ES-I3 (cell line): ENCODE results near the gene EBF3.

Experiments
- H3K36me3 ChIP-seq: 2 replicates; pipeline ENCODE4 v1.6.1; 2013; ENCODE audit warnings: mild to moderate bottlenecking, low read length, control low read depth, moderate library complexity; ENCODE audit not compliant: insufficient read depth
- H3K4me1 ChIP-seq: 2 replicates; pipeline ENCODE4 v1.6.1; 2013; ENCODE audit warnings: mild to moderate bottlenecking, control low read depth, low read length; ENCODE audit not compliant: insufficient read depth
- H3K9ac ChIP-seq: 2 replicates; pipeline ENCODE4 v1.6.1; 2013; ENCODE audit warnings: low read depth, mild to moderate bottlenecking, low read length, moderate library complexity
- H3K9me3 ChIP-seq: 2 replicates; pipeline ENCODE4 v1.6.1; 2013; ENCODE audit warnings: mild to moderate bottlenecking, low read length, moderate library complexity; ENCODE audit not compliant: control insufficient read depth, insufficient read depth

Gene EBF3

GRCh38 chr10:129946859-129947258, 17.2 kb downstream of the EBF3 start:
- Histone ChIP-seq H3K9ac (no peak overlapping the region), H3K36me3 (no peaks in the 10 kb centered on the region), H3K9me3 (no peaks in the 10 kb centered on the region), H3K4me1 (peaks cover 5% of the 10 kb centered on the region; the same call in 1 of the 2 replicates)

GRCh38 chr10:129945941-129946760, 17.9 kb downstream of the EBF3 start:
- no peaks in the 10 kb centered on the region for H3K9me3 ChIP-seq
- peaks cover 5% of the 10 kb centered on the region; the same call in 1 of the 2 replicates for H3K4me1 ChIP-seq
- H3K9ac ChIP-seq: no peak overlapping the region
- H3K36me3 ChIP-seq: no peaks in the 10 kb centered on the region

- H3K36me3 ChIP-seq: no peaks in the 10 kb centered on the region
- H3K9me3 ChIP-seq: no peaks in the 10 kb centered on the region
- peaks cover 5% of the 10 kb centered on the region; the same call in 1 of the 2 replicates for H3K4me1 ChIP-seq
- H3K9ac ChIP-seq: no peak overlapping the region
These were observed 18.5 kb downstream of the EBF3 start for GRCh38 chr10:129945526-129945925.

GRCh38 chr10:129945064-129945463, 19.0 kb downstream of the EBF3 start:
- Histone ChIP-seq H3K9me3 (no peaks in the 10 kb centered on the region), H3K9ac (no peak overlapping the region), H3K4me1 (peaks cover 5% of the 10 kb centered on the region; the same call in 1 of the 2 replicates), H3K36me3 (no peaks in the 10 kb centered on the region)

- Histone ChIP-seq H3K9ac (no peak overlapping the region), H3K36me3 (no peaks in the 10 kb centered on the region), H3K9me3 (no peaks in the 10 kb centered on the region), H3K4me1 (peaks cover 1% of the 10 kb centered on the region; the same call in 1 of the 2 replicates)
These were observed 19.6 kb downstream of the EBF3 start for GRCh38 chr10:129944456-129944855.

GRCh38 chr10:129942936-129943715, 20.9 kb downstream of the EBF3 start:
- no peak overlapping the region for H3K9ac ChIP-seq

GRCh38 chr10:129942391-129942790, 21.7 kb downstream of the EBF3 start:
- H3K4me1 ChIP-seq: no peaks in the 10 kb centered on the region

More at GRCh38 chr10:129942936-129943715, 20.9 kb downstream of the EBF3 start:
- H3K36me3 ChIP-seq: no peaks in the 10 kb centered on the region
- H3K9me3 ChIP-seq: no peaks in the 10 kb centered on the region
- no peaks in the 10 kb centered on the region for H3K4me1 ChIP-seq

GRCh38 chr10:129942019-129942277, 22.1 kb downstream of the EBF3 start:
- H3K4me1 ChIP-seq: no peaks in the 10 kb centered on the region
- H3K36me3 ChIP-seq: no peaks in the 10 kb centered on the region
- no peaks in the 10 kb centered on the region for H3K9me3 ChIP-seq
- no peak overlapping the region for H3K9ac ChIP-seq

More at GRCh38 chr10:129942391-129942790, 21.7 kb downstream of the EBF3 start:
- H3K36me3 ChIP-seq: no peaks in the 10 kb centered on the region
- no peaks in the 10 kb centered on the region for H3K9me3 ChIP-seq
- no peak overlapping the region for H3K9ac ChIP-seq

- no peak overlapping the region for H3K9ac ChIP-seq
- H3K9me3 ChIP-seq: no peaks in the 10 kb centered on the region
- no peaks in the 10 kb centered on the region for H3K4me1 ChIP-seq
- H3K36me3 ChIP-seq: no peaks in the 10 kb centered on the region
These were observed 22.7 kb downstream of the EBF3 start for GRCh38 chr10:129941199-129942018.

GRCh38 chr10:129940617-129941198, 23.4 kb downstream of the EBF3 start:
- H3K4me1 ChIP-seq: no peaks in the 10 kb centered on the region
- no peaks in the 10 kb centered on the region for H3K36me3 ChIP-seq

GRCh38 chr10:129939416-129940275, 24.4 kb downstream of the EBF3 start:
- Histone ChIP-seq H3K36me3 (no peaks in the 10 kb centered on the region), H3K4me1 (no peaks in the 10 kb centered on the region), H3K9ac (no peak overlapping the region), H3K9me3 (no peaks in the 10 kb centered on the region)

More at GRCh38 chr10:129940617-129941198, 23.4 kb downstream of the EBF3 start:
- no peak overlapping the region for H3K9ac ChIP-seq
- H3K9me3 ChIP-seq: no peaks in the 10 kb centered on the region

- Histone ChIP-seq H3K36me3 (no peaks in the 10 kb centered on the region), H3K9ac (no peak overlapping the region), H3K9me3 (no peaks in the 10 kb centered on the region), H3K4me1 (no peaks in the 10 kb centered on the region)
These were observed 25.6 kb downstream of the EBF3 start for GRCh38 chr10:129938460-129938859.

- Histone ChIP-seq H3K4me1 (no peaks in the 10 kb centered on the region), H3K9me3 (no peaks in the 10 kb centered on the region), H3K36me3 (no peaks in the 10 kb centered on the region), H3K9ac (no peak overlapping the region)
These were observed 26.7 kb downstream of the EBF3 start for GRCh38 chr10:129937351-129937751.
